ENCODE results near the gene AGBL2. TPM values are rescaled to one million over a fixed set of nuclear protein-coding genes. Genes with fewer than 3 reads are reported as not detected.
"Not testable (repeated sequence)": the region's sequence is repeated elsewhere in the genome, so short reads cannot be mapped to it uniquely, and the experiment has no call there.

Gene AGBL2
- total RNA-seq, 2 donors from 2014 or later, result 0.74 to 2.2 TPM

DNA sequence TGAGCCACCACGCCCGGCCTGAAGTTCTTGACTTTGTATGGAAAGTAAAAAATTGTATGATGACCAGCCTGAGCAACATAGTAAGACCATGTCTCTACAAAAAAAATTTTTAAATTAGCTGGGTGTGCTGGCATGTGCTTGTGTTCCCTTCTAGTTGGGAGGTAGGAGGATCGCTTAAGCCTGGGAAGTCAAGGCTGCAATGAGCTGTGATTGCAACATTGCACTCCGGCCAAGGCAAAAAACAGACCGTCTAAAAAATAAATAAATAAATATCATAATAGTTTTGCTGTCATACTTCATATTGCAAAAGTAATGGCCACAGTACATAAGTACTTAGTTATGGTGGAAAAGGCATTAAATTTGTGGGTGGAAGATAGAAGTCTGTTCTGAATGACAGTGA is 3.4 kb downstream of the AGBL2 start:
- Histone ChIP-seq H3K9ac (ENCODE audit: low read depth in 2 of 2, low read length in 2 of 2) (no peak overlapping the region), H3K27ac (no peak overlapping the region), H3K9me3 (no peaks in the 10 kb centered on the region), H3K4me1 (no peaks in the 10 kb centered on the region), H3K36me3 (no peaks in the 10 kb centered on the region), H3K4me3 (no peak overlapping the region), H3K27me3 (no peaks in the 10 kb centered on the region)
- TF ChIP-seq CTCF (IDR thresholded peaks at IDR 0.05), result no peak
- intact Hi-C loops (cut with DNase I), result no loop called here
- no peak for DNase-seq

- no peak for TF ChIP-seq CTCF (IDR thresholded peaks at IDR 0.05)
- intact Hi-C loops (cut with DNase I), result no loop called here
- Histone ChIP-seq H3K4me3 (no peak overlapping the region), H3K27me3 (no peaks in the 10 kb centered on the region), H3K4me1 (no peaks in the 10 kb centered on the region), H3K36me3 (no peaks in the 10 kb centered on the region), H3K27ac (no peak overlapping the region), H3K9ac (ENCODE audit: low read depth in 2 of 2, low read length in 2 of 2) (no peak overlapping the region), H3K9me3 (no peaks in the 10 kb centered on the region)
- DNase-seq, result no peak
Measured at GRCh38 chr11:47711225-47711624, 3.9 kb downstream of the AGBL2 start.

GRCh38 chr11:47707275-47707786 is 7.8 kb downstream of the AGBL2 start:
- H3K4me1 ChIP-seq; H3K36me3 ChIP-seq; H3K27me3 ChIP-seq; H3K9ac ChIP-seq (ENCODE audit: low read depth in 2 of 2, low read length in 2 of 2); DNase-seq; intact Hi-C loops (cut with DNase I); H3K4me3 ChIP-seq; H3K9me3 ChIP-seq; H3K27ac ChIP-seq: not testable (repeated sequence)

GRCh38 chr11:47705721-47706120 is 9.4 kb downstream of the AGBL2 start:
- no peak overlapping the region for H3K27ac ChIP-seq
- TF ChIP-seq CTCF (IDR thresholded peaks at IDR 0.05), result no peak
- intact Hi-C loops (cut with DNase I), result no loop called here

DNA sequence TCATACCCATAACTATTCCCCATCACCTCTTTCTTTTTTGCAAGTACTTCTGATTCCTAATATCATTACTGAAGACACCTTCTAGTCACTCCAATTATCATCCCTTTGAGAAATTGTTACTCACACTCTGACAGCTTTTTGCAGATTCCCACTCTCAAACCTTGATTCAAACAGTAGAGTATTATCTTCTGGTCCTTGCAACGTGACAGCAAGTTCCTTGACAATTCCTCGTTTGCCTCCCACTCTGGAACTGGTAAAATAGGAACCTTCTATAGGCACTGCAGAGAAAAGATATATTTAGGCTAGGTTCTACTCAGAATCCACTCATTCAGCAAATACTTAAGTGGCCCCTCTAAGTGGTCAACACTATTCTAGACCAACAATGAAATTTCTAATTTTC is 23.2 kb downstream of the AGBL2 start:
- H3K9ac ChIP-seq (ENCODE audit: low read depth in 2 of 2, low read length in 2 of 2), result no peak overlapping the region
- H3K27me3 ChIP-seq, result no peaks in the 10 kb centered on the region
- H3K4me1 ChIP-seq, result no peaks in the 10 kb centered on the region
- intact Hi-C loops (cut with DNase I), result no loop called here
- no peak for TF ChIP-seq CTCF (IDR thresholded peaks at IDR 0.05)
- no peaks in the 10 kb centered on the region for H3K36me3 ChIP-seq
- no peak for DNase-seq
- H3K4me3 ChIP-seq, result no peak overlapping the region
- no peak overlapping the region for H3K27ac ChIP-seq
- H3K9me3 ChIP-seq, result no peaks in the 10 kb centered on the region

More at GRCh38 chr11:47705721-47706120, 9.4 kb downstream of the AGBL2 start:
- H3K36me3 ChIP-seq, result no peaks in the 10 kb centered on the region
- H3K27me3 ChIP-seq, result no peaks in the 10 kb centered on the region
- H3K4me3 ChIP-seq, result no peak overlapping the region
- H3K9ac ChIP-seq (ENCODE audit: low read depth in 2 of 2, low read length in 2 of 2), result no peak overlapping the region
- no peak for DNase-seq
- no peaks in the 10 kb centered on the region for H3K9me3 ChIP-seq
- H3K4me1 ChIP-seq, result no peaks in the 10 kb centered on the region

DNA sequence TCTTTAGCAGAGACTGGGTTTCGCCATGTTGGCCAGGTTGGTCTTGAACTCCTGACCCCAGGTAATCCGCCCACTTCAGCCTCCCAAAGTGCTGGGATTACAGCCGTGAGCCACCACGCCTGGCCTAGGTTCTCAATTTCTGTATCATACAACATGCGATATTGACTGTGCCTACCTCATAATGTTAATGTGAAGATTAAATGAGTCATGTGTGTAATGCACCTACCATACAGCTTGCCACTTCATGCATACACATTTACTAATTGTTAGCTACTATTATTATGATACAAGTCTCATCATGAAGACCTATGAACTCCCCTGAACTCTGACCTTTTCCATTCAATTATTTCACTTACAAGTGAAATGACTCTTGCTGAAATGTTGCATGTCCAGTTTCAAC is 25.7 kb downstream of the AGBL2 start:
- H3K27ac ChIP-seq, result peak overlapping the region; percentile 26
- no peak for TF ChIP-seq CTCF (IDR thresholded peaks at IDR 0.05)
- no peak overlapping the region for H3K9ac ChIP-seq (ENCODE audit: low read depth in 2 of 2, low read length in 2 of 2)
- H3K9me3 ChIP-seq, result no peaks in the 10 kb centered on the region
- no peak for DNase-seq
- H3K4me1 ChIP-seq, result no peaks in the 10 kb centered on the region
- intact Hi-C loops (cut with DNase I), result no loop called here
- H3K27me3 ChIP-seq, result no peaks in the 10 kb centered on the region
- H3K4me3 ChIP-seq, result no peak overlapping the region
- H3K36me3 ChIP-seq, result no peaks in the 10 kb centered on the region

Measured in colonic mucosa (tissue), 4 donors.